Astrocyte of the cerebellum (primary cell): ENCODE measurements around the gene DUSP11.
"Not testable (repeated sequence)": the region's sequence is repeated elsewhere in the genome, so short reads cannot be mapped to it uniquely, and the experiment has no call there.

Experiments
- DNase-seq: peaks from one replicate; pipeline ENCODE4 v3.0.0-alpha.2; 2011; ENCODE audit warnings: low read depth
- H3K4me3 ChIP-seq: 2 replicates; pipeline ENCODE4 v1.5.1; 2011; ENCODE audit warnings: mild to moderate bottlenecking, low read depth, low read length, moderate library complexity
- in situ Hi-C: cut with HindIII; loops from 2 replicates; pipeline ENCODE4 v1.10.0; 2017; ENCODE audit warnings: low sequenced_read_pairs
- TF ChIP-seq, protein P1 (sequence below): IDR thresholded peaks from 2 replicates; pipeline ENCODE4 v1.5.1; 2012; ENCODE audit warnings: low read length, low read depth, moderate library complexity, mild to moderate bottlenecking; ENCODE audit errors: missing control alignments

Gene DUSP11

GRCh38 chr2:73759904-73760303, 20.0 kb downstream of the DUSP11 start:
- TF ChIP-seq, protein P1, sequence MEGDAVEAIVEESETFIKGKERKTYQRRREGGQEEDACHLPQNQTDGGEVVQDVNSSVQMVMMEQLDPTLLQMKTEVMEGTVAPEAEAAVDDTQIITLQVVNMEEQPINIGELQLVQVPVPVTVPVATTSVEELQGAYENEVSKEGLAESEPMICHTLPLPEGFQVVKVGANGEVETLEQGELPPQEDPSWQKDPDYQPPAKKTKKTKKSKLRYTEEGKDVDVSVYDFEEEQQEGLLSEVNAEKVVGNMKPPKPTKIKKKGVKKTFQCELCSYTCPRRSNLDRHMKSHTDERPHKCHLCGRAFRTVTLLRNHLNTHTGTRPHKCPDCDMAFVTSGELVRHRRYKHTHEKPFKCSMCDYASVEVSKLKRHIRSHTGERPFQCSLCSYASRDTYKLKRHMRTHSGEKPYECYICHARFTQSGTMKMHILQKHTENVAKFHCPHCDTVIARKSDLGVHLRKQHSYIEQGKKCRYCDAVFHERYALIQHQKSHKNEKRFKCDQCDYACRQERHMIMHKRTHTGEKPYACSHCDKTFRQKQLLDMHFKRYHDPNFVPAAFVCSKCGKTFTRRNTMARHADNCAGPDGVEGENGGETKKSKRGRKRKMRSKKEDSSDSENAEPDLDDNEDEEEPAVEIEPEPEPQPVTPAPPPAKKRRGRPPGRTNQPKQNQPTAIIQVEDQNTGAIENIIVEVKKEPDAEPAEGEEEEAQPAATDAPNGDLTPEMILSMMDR = no peak
- H3K4me3 ChIP-seq = no peak overlapping the region
- in situ Hi-C loops = no loop called here
- DNase-seq = no peak

- H3K4me3 ChIP-seq = no peak overlapping the region
- in situ Hi-C loops = no loop called here
- TF ChIP-seq, protein P1 = no peak
- peak; percentile 24 for DNase-seq
These were observed 20.6 kb downstream of the DUSP11 start for GRCh38 chr2:73759285-73759764.

- in situ Hi-C loops, DNase-seq, H3K4me3 ChIP-seq: not testable (repeated sequence)
These were observed 25.6 kb downstream of the DUSP11 start for GRCh38 chr2:73754332-73754731.

GRCh38 chr2:73749314-73749713, 30.6 kb downstream of the DUSP11 start:
- no peak for DNase-seq
- H3K4me3 ChIP-seq = no peak overlapping the region
- TF ChIP-seq, protein P1 = no peak
- in situ Hi-C loops = no loop called here

DNA sequence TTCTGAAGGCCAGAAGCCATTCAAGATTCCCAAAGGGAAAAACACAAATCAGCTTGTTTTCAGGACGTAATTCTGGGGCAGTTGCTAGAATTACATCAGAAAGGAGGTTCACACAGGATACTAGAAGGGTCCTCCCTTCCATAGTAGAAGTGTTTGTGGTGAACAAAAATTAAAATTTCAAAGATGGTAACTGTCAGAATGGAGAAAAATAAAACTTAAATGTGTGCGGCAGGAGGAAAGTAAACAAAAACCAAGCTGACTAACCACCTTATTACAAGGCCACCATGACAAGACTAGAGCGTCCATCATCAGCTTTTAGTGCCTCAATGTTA, 33.1 kb downstream of the DUSP11 start:
- in situ Hi-C loops = no loop called here
- TF ChIP-seq, protein P1 = no peak
- no peak overlapping the region for H3K4me3 ChIP-seq
- no peak for DNase-seq

DNA sequence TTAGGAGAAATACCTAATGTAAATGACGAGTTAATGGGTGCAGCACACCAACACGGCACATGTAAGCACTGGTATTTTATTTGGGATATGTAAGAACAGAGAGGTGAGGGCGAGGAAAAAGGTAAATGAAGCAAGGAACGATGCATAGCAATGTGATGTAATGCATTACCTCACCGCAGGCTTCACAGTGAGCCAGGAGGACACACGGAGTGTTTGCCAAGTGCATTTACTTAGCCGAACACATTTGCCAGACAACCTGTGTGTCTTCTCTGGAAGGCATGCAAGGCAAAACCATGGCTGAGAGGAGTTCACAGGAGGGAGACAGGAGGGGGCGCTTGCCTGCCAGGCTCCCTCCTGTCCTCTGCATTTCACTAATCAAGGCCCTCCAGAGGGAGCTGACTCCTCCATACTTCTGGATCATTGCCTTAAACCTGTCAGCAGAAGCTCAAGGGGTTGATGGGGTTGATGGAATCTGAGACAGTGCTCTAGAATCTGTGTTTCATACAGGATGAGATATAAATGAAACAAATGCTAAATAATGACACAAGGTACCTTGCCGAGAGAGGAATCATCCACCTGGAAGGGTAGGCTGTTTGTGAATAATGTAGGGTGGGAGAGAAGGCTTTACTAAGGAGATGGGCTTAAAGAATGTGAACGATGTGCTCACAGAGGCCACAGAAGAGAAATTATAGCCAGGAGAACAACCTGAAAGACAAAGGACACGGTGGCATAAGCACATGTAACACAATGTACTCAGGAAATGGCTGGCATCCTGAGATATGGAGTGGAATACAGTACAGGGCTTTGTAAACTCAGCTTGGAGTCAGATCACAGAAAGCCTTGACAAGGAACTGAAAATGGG, 33.7 kb downstream of the DUSP11 start:
- in situ Hi-C loops = no loop called here
- TF ChIP-seq, protein P1 = no peak
- no peak for DNase-seq
- H3K4me3 ChIP-seq = no peak overlapping the region

GRCh38 chr2:73740767-73741166, 39.1 kb downstream of the DUSP11 start:
- in situ Hi-C loops = no loop called here
- DNase-seq = no peak
- no peak overlapping the region for H3K4me3 ChIP-seq
- TF ChIP-seq, protein P1 = no peak
